ENCODE measurements around the gene ABHD16B.

GRCh38 chr20:63822276-63822696, 39.0 kb upstream of the ABHD16B start:
- TF ChIP-seq CTCF (IDR thresholded peaks at IDR 0.05; ENCODE audit: extremely low read depth in 1 of 2, insufficient read depth in 1 of 2, low read depth in 1 of 2, low read length in 2 of 2): no peak
- no peak for TF ChIP-seq POLR2AphosphoS5 (IDR thresholded peaks at IDR 0.05; ENCODE audit: insufficient read depth, low read depth, low read length)
- TF ChIP-seq MAX (IDR thresholded peaks at IDR 0.05; ENCODE audit: insufficient read depth, insufficient read length): no peak
- no peak for TF ChIP-seq POLR2A (IDR thresholded peaks at IDR 0.05; ENCODE audit: low read depth, low read length)

All from endothelial cell of umbilical vein (primary cell).